HG03342 (cell line): ENCODE data around the gene FGR.

ENCODE experiments used
- ATAC-seq: cut with Tn5 transposase; IDR thresholded peaks from one replicate; pipeline ENCODE4 v1.9.1; 2021; ENCODE audit warnings: mild to moderate bottlenecking, moderate library complexity; ENCODE audit not compliant: unreplicated experiment

FGR gene

DNA sequence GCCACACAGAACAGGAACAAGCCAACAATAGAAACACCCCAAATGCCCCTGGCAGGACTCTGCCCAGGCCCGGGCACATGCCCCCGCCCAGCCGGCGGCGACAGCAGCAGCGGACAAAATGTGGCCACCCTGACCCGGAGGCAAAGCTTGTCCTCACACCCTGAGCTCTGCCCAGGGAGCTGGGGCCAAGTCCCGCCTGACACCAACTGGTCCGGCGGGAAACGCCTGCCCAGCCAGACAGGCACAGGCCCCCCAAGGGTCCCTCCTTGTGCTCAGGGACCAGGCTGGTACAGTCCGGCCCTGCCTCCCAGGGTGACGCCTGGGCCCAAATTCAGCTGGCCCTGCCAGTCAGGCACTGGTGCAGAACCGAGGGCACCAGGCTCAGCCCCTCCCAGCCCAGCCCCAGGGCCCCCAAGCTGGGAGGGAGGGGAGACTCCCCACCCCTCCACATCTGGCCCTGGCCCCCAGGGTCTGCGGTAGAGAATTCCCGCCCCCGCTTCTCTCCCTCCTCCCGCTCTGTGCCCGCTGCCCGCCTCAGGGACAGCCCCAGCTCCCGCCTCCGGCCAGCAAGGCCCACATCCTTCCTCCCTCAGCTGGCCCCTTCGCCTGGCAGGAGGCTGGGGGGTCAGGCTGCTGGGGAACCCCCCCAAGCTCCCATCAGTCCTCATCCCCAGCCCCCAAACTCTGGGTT, 33.1 kb downstream of the FGR start:
- no peak for ATAC-seq

DNA sequence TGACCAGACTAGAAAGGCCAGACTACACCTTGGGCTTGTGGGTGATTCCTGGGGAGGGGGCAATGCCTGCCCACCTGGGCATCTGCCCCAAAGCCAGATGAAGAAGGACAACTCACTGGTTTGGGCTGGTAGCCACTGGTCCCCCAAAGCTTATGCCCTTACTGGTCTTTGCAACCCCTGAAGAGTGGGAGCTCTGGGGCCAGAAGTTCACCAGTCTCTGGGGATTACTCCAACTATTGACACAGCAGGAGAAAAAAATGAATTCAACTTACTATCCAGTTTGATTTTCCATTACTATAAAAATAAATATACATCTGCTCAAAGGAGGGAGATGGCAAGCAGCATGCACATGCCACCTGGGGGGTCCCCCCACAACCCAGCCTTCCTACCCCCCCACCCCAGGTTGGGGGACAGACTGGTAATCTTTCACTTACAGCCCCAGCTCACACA, 33.6 kb downstream of the FGR start:
- no peak for ATAC-seq

DNA sequence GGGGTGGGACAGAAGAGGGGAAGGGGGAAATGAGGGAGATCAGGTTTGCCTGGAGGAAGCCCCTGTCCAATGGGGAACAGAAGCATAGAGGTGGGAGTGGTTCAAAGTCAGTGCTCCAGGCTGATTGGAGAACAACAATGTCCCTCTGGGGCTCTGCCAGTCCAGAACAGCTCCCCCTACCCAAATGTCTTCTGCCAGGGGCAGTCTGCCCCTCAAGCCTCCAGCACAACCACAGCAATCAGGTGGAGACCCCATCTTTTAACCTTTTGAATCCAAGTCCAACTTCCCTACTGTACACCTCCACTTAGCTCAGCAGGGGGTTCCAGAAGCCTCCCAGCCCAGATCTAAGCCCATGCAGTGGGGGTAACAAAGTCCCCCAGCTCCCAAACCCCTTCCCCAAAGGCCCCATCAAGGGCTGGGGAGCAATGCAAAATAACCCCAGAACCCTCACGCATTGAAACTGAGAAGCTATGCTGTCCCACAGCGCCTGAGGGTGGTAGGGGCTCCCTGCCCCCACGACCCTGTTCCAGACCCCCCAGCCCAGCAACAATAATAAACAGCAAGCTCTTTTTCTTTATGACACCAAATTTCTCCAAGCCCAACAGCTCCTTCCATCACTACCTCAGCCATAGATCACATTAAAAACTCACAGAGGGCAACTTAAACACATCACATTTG, 34.3 kb downstream of the FGR start:
- ATAC-seq = no peak

DNA sequence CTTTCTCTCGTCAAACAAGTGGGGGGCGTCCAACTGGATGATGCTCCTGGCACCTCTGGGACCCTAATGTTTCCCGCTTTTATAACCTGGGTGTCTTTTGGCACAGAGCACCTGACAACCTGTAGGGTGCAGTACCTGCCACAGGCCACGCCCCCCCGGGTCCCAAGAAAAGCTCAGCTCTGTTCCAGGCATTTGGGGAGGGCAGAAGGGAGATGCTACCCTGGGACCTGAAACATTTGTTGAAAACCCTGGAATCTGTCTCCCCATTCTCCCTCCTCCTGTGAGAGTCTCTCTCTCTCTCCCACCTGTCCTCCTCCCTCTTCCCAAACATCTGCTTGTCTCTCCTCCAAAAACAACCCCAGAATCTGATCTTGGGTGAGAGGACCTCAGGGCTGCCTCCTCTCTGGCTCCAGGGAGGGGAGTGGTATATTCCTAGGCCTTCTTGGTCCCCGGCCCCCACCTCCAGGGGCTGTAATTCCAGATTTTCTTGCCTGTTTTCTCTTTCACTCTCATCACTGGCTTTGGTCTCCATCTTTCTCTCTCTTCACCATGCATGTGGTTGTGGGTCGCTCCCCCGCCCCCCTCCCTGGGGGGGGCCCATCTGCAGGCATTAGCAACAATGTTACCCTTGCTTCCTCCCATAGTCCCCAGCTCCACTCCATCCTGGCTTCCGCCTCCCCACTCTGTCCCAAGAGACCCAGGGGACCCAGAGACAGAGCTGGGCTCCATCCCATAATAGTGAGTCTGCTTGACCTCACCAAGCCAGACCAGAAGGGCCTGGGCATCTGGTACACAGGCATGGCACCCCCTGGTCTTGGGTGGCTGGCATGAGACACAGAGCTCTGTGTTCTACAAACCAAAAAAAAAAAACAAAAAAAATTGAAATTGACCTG, 35.1 kb downstream of the FGR start:
- ATAC-seq = no peak

DNA sequence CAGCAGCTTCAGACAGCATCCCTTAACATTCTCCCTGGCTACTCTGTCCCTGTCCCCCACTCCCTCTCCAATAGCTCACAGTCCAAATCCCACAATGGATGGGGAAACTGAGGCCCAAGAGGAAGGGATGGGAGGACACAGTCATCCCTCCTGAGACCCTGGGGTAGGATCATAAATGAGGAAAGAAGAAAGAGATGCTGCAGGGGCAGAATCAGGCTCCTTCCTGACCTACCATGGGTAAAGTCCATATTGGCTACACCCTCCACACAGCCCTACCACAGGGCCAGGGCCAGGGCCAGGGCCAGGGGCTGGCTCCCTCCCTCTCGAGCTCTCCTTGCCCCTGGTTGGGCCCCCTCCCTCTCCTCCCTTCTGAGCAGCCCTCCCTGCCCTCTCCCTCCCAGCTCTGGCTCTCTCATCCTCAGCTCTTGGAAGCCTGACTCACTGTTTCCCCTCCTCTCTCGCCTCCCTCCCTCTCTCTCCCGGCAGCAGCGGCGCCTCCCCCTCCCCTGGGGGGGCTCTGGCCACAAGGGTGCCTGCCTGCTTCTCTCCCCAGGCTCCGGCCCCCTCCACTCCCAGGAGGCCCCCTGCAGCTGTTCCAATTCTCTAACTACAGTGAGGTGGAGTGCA, 36.0 kb downstream of the FGR start:
- ATAC-seq = no peak

DNA sequence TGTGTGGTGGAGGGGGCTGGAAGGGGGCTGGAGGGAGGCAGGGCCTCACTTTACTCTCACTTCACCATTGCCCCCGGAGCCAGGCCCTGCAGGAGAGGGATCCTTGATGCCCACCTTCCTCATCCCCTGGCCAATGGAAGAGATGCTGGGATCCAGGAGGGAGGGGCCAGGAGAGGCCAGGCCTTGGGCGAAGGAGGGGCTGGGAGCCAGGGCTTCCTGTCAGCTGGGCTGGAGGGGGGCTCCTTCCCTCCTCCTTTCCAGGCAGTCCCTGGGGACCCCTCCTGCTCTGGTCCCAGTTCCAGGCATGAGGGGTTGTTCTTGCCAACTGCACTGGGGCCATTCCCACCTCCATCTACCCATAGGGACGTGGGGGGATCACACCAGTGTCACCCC, 36.7 kb downstream of the FGR start:
- ATAC-seq = no peak

DNA sequence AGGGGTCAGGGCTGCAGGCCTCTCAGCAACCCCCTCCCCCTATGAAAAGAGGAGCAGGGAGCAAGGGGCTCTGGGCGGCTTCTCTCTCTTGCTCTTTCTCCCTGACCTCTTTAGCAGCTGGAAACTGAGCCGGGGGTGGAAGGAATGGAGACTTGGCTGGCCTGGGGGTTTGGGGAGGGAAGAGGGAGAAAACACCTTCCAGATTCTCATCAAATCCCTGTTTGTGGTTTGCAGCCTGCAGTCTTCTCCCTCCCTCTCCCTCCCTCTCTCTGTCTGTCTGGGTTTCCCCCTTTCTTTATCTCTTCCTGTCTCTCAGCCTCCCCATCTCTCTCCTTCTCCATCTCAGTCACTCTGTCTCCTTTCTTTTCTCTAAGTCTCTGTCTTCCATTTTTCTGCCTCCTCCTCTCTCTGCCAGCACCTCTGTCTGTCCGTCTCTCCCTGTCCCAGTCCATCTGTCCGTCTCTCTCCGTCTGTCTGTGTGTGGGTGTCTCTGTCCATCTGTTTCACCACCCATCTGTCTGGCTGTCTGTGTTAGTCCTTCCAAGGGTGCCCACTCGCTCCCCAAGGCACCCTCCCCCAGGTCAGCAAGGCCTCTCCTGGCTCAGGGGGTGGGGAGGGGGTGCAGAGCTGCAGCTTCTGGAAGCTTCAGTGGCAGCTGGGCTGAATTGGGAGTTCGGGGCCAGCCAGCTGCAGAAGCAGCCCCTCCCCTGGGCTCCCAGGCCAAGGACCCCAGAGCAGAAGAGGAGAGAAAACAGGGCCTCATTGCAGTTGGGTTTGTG, 37.3 kb downstream of the FGR start:
- no peak for ATAC-seq

DNA sequence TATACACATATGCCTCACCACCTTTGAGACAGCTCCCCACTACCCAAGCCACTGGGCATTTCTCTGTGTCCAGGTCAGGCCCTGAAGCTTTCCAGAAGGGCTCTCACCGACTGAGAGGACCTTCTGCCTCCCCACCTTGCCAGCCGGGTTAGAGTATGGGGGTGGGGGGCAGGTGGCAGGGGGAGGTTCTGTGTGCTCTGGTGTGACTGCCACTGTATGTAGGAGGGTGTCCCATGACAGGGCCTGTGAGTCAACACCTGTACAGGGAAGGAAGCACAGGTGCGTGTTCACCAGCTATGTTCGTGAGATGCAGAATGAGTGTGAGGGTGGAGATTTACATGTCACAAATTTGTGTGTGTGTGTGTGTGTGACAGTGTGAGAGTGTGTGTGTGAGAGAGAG, 38.0 kb downstream of the FGR start:
- no peak for ATAC-seq

DNA sequence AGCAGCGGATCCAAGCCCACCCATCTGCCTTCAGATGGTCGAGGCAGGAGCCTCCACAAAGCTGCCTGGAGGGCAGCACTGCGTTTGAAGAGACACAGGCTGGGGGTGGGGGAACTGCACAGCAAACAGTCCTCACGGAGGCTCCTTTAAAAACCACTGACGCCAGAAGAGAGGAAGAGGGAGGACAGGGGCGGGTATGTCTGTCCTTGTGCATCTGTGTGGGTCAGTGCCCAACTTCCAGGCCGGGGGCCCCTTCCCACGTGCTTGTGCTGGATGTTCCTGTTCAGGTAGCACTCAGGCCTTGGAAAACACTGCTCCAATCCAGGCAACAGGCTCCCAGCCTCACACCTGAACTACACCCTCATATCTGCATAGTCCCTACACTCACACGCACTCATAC, 38.7 kb downstream of the FGR start:
- no peak for ATAC-seq

DNA sequence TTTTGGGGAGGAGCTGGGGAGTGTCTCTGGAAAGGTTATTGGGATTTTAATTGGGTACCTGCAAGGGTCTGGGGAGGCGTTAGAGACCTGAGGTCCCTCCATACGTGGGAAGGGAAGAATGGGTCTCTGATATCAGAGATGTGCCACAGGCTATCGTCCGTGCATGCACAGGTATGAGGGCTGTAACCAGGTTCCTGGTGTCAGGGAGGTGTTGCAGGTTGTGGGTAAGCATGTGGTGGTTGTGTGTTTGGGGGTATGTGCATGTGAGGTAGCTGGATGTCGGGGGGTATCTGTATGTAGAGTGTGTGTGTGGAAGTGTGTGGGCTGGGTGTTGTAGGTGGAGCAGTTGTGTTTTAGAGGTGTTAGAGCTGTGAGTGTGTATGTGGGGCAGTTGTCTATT, 39.4 kb downstream of the FGR start:
- ATAC-seq = no peak

DNA sequence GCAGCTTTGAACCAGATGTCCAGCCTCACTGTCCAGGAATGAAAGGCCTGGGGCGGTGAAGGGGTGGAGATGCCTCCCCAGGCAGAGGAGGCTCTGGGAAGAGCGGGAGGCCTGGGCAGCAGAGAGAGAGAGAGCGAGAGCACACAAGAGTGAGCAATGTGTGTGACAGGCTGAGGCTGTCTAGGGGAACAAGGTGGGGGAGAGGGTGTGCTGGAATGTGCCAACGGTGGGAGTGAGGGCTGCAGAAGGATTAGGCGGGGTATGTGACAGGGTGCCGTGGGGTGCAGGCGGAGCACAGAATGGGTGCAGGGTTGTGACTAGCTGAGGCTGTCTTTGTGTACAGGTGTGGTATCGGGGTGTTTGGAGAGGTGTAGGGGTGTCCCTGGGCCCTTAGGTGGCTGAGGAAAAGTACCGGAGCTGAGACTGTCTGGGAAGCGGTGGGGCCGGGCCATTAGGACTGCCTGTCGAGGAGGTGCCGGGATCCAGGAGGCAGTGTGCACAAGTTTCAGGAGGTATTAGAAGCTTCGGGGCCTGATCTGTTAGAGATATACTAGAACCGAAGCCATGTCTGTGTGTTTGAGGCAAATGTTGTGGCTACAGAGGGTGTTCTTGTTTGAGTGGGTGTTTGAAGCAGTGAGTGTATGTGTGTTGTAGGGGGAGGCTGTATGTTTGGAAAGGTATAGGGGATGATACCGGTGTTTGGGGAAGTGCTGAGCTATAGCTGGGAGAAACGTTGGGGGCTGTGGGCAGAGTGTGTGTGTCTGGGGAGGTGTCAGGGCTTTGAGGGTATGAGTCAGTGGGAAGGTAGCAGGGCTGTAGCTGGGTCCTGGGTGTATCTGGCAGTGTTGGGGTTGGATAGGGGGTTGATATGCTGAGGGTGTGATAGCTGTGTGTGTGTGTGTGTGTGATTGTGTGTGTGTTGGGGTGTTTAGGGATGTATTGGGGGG, 40.1 kb downstream of the FGR start:
- no peak for ATAC-seq

DNA sequence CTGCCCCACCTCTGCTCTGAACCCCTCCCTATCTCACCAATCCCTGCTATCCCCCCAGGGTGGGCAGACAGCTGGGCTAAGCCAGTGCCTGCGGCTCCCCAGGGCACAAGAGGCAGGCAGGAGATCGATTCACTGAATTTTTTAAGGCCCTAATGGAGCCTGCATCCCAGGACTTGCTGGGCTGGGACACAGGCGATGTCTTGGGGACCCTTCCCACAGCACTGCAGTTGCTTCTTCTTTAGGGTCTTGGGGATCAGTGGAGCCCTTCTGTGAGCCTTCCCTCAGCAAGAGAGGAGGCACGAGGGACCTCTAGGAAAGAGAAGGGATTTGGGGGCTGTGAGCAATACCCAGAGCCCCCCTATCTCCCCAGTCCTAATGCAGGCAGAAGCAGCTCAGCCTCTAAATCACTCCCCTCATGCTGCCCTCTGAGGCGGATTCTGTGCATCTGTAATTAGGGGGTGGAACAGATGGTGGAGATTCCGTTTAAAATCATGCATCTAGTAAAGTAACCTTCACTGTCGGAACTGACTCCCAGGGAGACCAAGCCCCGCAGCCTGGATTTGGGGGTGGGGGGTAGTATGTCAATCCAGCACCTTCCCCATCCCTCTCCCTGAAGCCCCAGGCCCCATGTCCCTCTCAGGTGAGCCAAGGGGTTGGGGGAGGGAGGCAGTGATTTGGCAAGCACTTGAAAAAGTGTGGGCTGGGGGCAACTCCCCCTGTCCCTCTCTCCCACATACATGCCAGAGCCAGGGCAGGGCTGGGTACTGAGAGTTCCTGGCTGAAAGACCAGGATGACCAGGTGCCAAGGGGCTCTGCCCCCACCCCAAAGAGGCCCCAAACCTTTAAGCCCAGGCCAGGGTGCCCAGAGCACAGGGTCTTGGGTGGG, 41.1 kb downstream of the FGR start:
- no peak for ATAC-seq

DNA sequence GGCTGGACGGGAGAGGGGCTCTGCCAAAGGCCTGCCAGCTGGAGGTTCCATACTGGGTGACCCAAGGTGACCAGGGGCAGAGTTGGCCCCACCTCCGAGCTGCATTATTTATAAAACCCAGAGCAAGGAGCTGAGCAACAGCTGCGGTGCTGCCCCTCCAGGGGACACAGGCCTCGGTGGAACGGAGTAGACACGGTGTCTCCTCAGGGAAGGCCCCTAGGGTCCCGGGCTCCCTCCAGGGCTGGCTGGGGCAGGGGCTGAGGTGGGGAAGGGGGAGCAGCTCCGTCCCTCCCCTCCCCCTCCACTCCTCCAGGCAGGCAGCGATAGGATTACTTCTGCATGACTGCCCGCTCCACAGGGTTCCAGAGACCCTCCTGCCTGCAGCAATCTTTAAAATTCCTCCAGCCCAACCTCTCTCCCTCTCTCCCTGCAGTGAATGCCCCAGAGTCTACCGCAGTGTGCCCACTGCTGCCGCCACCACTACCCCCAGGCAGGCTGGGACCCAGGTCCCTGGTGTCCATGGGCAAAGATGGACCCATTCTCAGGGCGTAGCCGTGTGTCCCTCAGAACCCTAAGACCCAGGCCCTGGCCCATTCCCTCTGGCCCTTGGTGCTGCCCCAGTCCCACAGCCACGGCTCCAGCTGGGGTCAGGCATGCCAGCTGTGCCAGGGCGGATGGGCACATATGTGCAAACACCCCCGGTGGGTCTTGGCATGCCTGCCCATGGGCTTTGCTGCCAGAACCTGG, 41.9 kb downstream of the FGR start:
- ATAC-seq = no peak

DNA sequence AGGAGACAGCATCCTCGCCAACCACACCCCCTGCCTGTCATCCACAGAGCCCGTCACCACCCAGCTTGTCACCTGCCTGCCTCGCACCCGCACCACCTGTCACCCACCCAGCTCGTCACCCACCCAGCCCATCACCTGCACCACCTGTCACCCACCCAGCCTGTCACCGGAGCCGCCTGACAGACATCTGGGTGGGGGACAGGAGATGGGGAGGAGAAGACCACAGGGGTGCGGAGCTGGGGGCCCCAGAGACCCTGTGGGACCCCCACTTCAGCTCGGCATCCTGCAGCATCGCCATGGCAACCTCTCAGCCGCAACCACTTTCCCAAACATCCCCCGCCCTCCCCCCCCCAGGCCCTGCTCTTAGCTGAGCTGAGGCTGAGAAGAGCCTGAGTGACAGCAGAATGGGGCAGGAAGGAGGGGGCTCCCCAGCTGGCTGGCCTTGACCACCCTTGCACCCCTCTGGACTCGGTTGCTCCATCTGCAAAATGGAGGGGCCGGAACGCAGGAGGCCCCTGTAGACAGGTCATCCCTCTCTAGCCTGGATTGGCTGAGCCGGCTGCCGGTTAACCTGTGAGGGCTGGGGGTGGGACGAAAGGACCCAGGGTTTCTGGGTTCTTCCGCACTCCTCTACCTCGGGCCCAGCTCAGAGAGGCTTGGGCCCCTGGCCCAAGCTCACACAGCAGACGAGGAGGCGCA, 42.6 kb downstream of the FGR start:
- ATAC-seq = no peak

DNA sequence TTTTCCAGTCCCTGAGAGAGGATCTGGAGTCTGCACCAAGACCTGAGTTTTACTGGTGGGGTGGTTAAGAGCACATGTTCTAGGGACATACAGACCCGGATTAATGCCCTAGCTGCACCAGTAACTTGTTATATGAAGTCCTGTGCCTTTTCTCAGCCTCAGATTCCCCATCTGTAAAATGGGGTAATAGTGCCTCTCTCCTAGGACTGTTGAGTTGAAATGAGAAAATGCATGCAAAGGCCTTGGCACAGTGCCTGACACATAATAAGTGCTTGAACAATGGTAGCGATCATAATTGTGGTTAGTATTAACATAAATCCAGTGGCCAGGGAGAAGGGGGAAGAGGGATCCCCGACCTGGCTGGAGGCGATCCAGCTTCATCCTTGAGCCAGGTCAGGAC, 43.4 kb downstream of the FGR start:
- ATAC-seq = no peak

DNA sequence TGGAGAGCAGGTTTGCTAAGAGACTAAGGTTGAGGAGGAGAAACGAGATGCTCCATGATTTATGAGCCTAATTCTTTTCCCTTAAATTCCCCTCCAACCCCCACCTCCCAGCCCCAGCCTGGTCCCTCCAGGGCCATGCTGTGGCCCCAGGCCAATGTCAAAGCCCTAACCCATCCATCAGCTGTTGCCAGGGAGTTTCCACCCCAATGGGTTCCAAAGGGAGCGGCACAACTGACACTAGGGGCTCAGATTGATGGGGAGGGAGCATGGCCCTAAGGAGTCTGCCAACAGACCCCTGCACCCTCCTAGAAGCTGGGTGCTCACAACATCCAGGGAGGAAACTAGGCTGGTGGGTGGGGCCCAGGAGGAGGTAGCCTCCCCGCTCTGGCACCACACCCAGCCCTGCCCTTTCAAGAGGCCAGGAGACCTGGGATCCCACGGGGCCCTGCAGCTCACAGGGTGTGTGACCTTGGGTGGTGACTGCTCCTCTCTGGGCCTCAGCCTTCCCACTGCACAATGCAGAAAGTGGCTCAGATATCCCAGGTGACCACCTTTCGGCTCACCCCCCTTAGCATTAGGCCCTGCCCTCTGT, 44.0 kb downstream of the FGR start:
- ATAC-seq = no peak
